GM21381 (cell line): Measurements from ENCODE around the gene AOC1.

Source experiments
- ATAC-seq: cut with Tn5 transposase; IDR thresholded peaks from one replicate; pipeline ENCODE4 v1.9.1; 2021; ENCODE audit warnings: mild to moderate bottlenecking, moderate library complexity; ENCODE audit not compliant: unreplicated experiment

Gene AOC1

GRCh38 chr7:150835019-150835418, 17.3 kb upstream of the AOC1 start:
- ATAC-seq, result no peak

- ATAC-seq, result no peak
Measured at GRCh38 chr7:150835702-150836280, 16.5 kb upstream of the AOC1 start.

GRCh38 chr7:150838965-150839650, 13.2 kb upstream of the AOC1 start:
- ATAC-seq, result no peak

- no peak for ATAC-seq
Measured at GRCh38 chr7:150842018-150842417, 10.3 kb upstream of the AOC1 start.

GRCh38 chr7:150842716-150843115, 9.6 kb upstream of the AOC1 start:
- ATAC-seq, result no peak

GRCh38 chr7:150845421-150845861, 6.9 kb upstream of the AOC1 start:
- no peak for ATAC-seq

GRCh38 chr7:150846291-150847115, 5.8 kb upstream of the AOC1 start:
- ATAC-seq, result no peak

- ATAC-seq, result no peak
Measured at GRCh38 chr7:150847536-150847935, 4.8 kb upstream of the AOC1 start.

GRCh38 chr7:150848111-150848510, 4.2 kb upstream of the AOC1 start:
- ATAC-seq, result no peak

- ATAC-seq, result no peak
Measured at GRCh38 chr7:150848561-150849115, 3.7 kb upstream of the AOC1 start.

GRCh38 chr7:150849204-150849775, 3.0 kb upstream of the AOC1 start:
- ATAC-seq, result no peak

GRCh38 chr7:150850273-150850672, 2.0 kb upstream of the AOC1 start:
- no peak for ATAC-seq

- no peak for ATAC-seq
Measured at GRCh38 chr7:150851492-150852370, 586 bp upstream of the AOC1 start.

- ATAC-seq, result no peak
Measured at GRCh38 chr7:150854066-150855000, 2.0 kb downstream of the AOC1 start.

GRCh38 chr7:150855046-150855445, 2.7 kb downstream of the AOC1 start:
- ATAC-seq, result no peak

GRCh38 chr7:150855476-150856302, 3.4 kb downstream of the AOC1 start:
- no peak for ATAC-seq

- no peak for ATAC-seq
Measured at GRCh38 chr7:150856303-150857275, 4.3 kb downstream of the AOC1 start.
